M059J (cell line): ENCODE measurements around the gene SHC4. TPM values are rescaled to one million over a fixed set of nuclear protein-coding genes. Genes with fewer than 3 reads are reported as not detected.
"Not testable (repeated sequence)": the region's sequence is repeated elsewhere in the genome, so short reads cannot be mapped to it uniquely, and the experiment has no call there.

Experiments used
- DNase-seq: peaks from one replicate; pipeline ENCODE4 v3.0.0-alpha.2; 2012; ENCODE audit warnings: low read depth
- total RNA-seq: library from RNA; depleted of rRNA; stranded (reverse); fragments of >200 nt; shearing (Covaris generic); gene quantifications from 2 replicates; pipeline ENCODE4 v1.2.3, GENCODE V29; 2014

Gene SHC4
- total RNA-seq, 1 experiment from 2014 or later: 1.0 TPM

- DNase-seq: no peak
Measured at GRCh38 chr15:48883699-48884098, 80.0 kb downstream of the SHC4 start.

- DNase-seq: no peak
Measured at GRCh38 chr15:48880070-48880634, 83.6 kb downstream of the SHC4 start.

- DNase-seq: peak; percentile 90
Measured at GRCh38 chr15:48877630-48878595, 85.8 kb downstream of the SHC4 start, which contains the start of gene EID1. TSS of gene EID1 (plus strand) at chr15:48878134. CDS start at chr15:48878177, 43 bp downstream.

- no peak for DNase-seq
Measured at GRCh38 chr15:48876057-48876456, 87.7 kb downstream of the SHC4 start.

GRCh38 chr15:48875241-48875960 lies 88.3 kb downstream of the SHC4 start:
- no peak for DNase-seq

- DNase-seq: no peak
Measured at GRCh38 chr15:48872632-48873031, 91.1 kb downstream of the SHC4 start.

- DNase-seq: no peak
Measured at GRCh38 chr15:48871542-48871941, 92.2 kb downstream of the SHC4 start.

- DNase-seq: no peak
Measured at GRCh38 chr15:48869966-48870365, 93.8 kb downstream of the SHC4 start.

GRCh38 chr15:48868536-48868935 lies 95.2 kb downstream of the SHC4 start:
- peak; percentile 91 for DNase-seq

- no peak for DNase-seq
Measured at GRCh38 chr15:48868023-48868422, 95.7 kb downstream of the SHC4 start.

GRCh38 chr15:48866141-48866563 lies 97.6 kb downstream of the SHC4 start:
- DNase-seq: peak; percentile 82

- peak; percentile 60 for DNase-seq
Measured at GRCh38 chr15:48865370-48866079, 98.2 kb downstream of the SHC4 start.

- no peak for DNase-seq
Measured at GRCh38 chr15:48862705-48863104, 101.0 kb downstream of the SHC4 start.

- DNase-seq: peak; percentile 63
Measured at GRCh38 chr15:48861813-48862431, 101.8 kb downstream of the SHC4 start.

- DNase-seq: no peak
Measured at GRCh38 chr15:48859426-48859825, 104.3 kb downstream of the SHC4 start.

GRCh38 chr15:48858401-48858800 lies 105.3 kb downstream of the SHC4 start:
- peak; percentile 66 for DNase-seq

- DNase-seq: peak; percentile 25
Measured at GRCh38 chr15:48856942-48857341, 106.8 kb downstream of the SHC4 start.

GRCh38 chr15:48855501-48856440 lies 107.9 kb downstream of the SHC4 start:
- peak; percentile 53 for DNase-seq

- DNase-seq: not testable (repeated sequence)
Measured at GRCh38 chr15:48854434-48854833, 109.3 kb downstream of the SHC4 start.

- DNase-seq: no peak
Measured at GRCh38 chr15:48851956-48852355, 111.8 kb downstream of the SHC4 start.
